Body of pancreas (tissue), 4 donors: ENCODE results near the gene GALR2.

Source experiments
- CTCF ChIP-seq, 7 experiments: fragments of 450-650 bp in 4 of 7; fragments of 200-600 bp in 3 of 7; sonication (generic) in 3 of 7; IDR thresholded peaks; one replicate each; pipeline ENCODE4 v1.5.1; 2016 to 2019; ENCODE audit warnings: antibody characterized with exemption in 7 of 7
- POLR2A ChIP-seq, 3 donors: fragments of 450-650 bp; IDR thresholded peaks; one replicate each; pipeline ENCODE4 v1.6.1; 2016; ENCODE audit warnings: antibody characterized with exemption in 3 of 3, mild to moderate bottlenecking in 2 of 3

DNA sequence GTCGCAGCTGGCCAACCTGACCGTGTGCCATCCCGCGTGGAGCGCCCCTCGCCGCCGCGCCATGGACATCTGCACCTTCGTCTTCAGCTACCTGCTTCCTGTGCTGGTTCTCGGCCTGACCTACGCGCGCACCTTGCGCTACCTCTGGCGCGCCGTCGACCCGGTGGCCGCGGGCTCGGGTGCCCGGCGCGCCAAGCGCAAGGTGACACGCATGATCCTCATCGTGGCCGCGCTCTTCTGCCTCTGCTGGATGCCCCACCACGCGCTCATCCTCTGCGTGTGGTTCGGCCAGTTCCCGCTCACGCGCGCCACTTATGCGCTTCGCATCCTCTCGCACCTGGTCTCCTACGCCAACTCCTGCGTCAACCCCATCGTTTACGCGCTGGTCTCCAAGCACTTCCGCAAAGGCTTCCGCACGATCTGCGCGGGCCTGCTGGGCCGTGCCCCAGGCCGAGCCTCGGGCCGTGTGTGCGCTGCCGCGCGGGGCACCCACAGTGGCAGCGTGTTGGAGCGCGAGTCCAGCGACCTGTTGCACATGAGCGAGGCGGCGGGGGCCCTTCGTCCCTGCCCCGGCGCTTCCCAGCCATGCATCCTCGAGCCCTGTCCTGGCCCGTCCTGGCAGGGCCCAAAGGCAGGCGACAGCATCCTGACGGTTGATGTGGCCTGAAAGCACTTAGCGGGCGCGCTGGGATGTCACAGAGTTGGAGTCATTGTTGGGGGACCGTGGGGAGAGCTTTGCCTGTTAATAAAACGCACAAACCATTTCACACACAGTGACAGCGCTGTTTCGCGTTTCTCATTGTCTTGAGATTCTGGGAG, 2.4 kb downstream of the GALR2 start:
- TF ChIP-seq POLR2A (IDR thresholded peaks at IDR 0.05) = no peak
- TF ChIP-seq CTCF (IDR thresholded peaks at IDR 0.05) = no peak
